ENCODE results near the gene IRGQ.

GRCh38 chr19:43553656-43554055 is 42.3 kb downstream of the IRGQ start:
- TF ChIP-seq, protein P1, sequence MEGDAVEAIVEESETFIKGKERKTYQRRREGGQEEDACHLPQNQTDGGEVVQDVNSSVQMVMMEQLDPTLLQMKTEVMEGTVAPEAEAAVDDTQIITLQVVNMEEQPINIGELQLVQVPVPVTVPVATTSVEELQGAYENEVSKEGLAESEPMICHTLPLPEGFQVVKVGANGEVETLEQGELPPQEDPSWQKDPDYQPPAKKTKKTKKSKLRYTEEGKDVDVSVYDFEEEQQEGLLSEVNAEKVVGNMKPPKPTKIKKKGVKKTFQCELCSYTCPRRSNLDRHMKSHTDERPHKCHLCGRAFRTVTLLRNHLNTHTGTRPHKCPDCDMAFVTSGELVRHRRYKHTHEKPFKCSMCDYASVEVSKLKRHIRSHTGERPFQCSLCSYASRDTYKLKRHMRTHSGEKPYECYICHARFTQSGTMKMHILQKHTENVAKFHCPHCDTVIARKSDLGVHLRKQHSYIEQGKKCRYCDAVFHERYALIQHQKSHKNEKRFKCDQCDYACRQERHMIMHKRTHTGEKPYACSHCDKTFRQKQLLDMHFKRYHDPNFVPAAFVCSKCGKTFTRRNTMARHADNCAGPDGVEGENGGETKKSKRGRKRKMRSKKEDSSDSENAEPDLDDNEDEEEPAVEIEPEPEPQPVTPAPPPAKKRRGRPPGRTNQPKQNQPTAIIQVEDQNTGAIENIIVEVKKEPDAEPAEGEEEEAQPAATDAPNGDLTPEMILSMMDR (conservative IDR thresholded peaks at IDR 0.05; ENCODE audit: low read depth in 2 of 2), result no peak
- TF ChIP-seq JUNB (IDR thresholded peaks at IDR 0.05; ENCODE audit: unreplicated experiment), result no peak
- no peak for TF ChIP-seq EZH2phosphoT487 (IDR thresholded peaks at IDR 0.05; ENCODE audit: unreplicated experiment)
- TF ChIP-seq REST (IDR thresholded peaks at IDR 0.05; ENCODE audit: unreplicated experiment), result no peak
- no peak for TF ChIP-seq EZH2 (IDR thresholded peaks at IDR 0.05; ENCODE audit: low read depth, unreplicated experiment)
- TF ChIP-seq POLR2AphosphoS5 (IDR thresholded peaks at IDR 0.05; ENCODE audit: low read depth), result no peak
